ENCODE results near the gene PHAF1. TPM values are rescaled to one million over a fixed set of nuclear protein-coding genes. Genes with fewer than 3 reads are reported as not detected.

PHAF1 gene
- total and polyA plus RNA-seq, 2 donors (not counting 1 experiment from before 2014, with no cell fraction given) = 18.8 to 20.7 TPM

GRCh38 chr16:67190448-67191399, 81.0 kb downstream of the PHAF1 start:
- Histone ChIP-seq H3K36me3 (replicated peaks in 1 of 2; ENCODE audit: control extremely low read depth in 1 of 2, control insufficient read depth in 1 of 2, extremely low read depth in 1 of 2, insufficient read depth in 2 of 2, low read length in 1 of 2) (peaks cover 0 to 21% of the 10 kb centered on the region in 2 experiments), H2AFZ (ENCODE audit: insufficient read depth, low read depth, low read length, poor library complexity, severe bottlenecking) (peak overlapping the region; percentile 78), H3K4me3 (ENCODE audit: control extremely low read depth in 1 of 5, extremely low read depth in 1 of 5, insufficient read depth in 1 of 5, low read depth in 2 of 5, low read length in 4 of 5) (no peak overlapping the region), H3K27ac (ENCODE audit: low read length in 2 of 2) (no peak overlapping the region), H3K4me1 (ENCODE audit: control insufficient read depth in 2 of 2, insufficient read depth in 2 of 2, low read length in 2 of 2) (peaks cover 24 to 29% of the 10 kb centered on the region in 2 donors), H3K79me2 (ENCODE audit: control insufficient read depth, insufficient read depth, low read length) (peaks cover 37% of the 10 kb centered on the region), H3K9ac (ENCODE audit: low read length) (no peak overlapping the region), H3K4me2 (replicated peaks; ENCODE audit: low read depth, low read length, poor library complexity, severe bottlenecking) (no peak overlapping the region), H4K20me1 (ENCODE audit: control insufficient read depth, insufficient read depth, low read length, poor library complexity, severe bottlenecking) (peaks cover 26% of the 10 kb centered on the region), H3K27me3 (replicated peaks in 1 of 4; ENCODE audit: control extremely low read depth in 1 of 4, control insufficient read depth in 3 of 4, insufficient read depth in 4 of 4, low read length in 3 of 4) (peaks cover 0 to 28% (median 4%) of the 10 kb centered on the region in 4 experiments), H3K9me3 (ENCODE audit: control extremely low read depth in 1 of 3, control insufficient read depth in 2 of 3, insufficient read depth in 1 of 3, low read length in 2 of 3) (peaks cover 0 to 8% (median 0%) of the 10 kb centered on the region in 3 donors)
- ChIA-PET POLR2A (interaction anchor here (0.7 kb wide), 1 partner anchor 148 kb away, joined by 6 read pairs; no protein-coding TSS in a partner anchor), CTCF (interaction anchor here (0.6 kb wide), 1 partner anchor 36 kb away, joined by 3 read pairs; no protein-coding TSS in a partner anchor)
- ATAC-seq (ENCODE audit: low read depth) (no peak), DNase-seq (no peak)
- intact Hi-C loops (cut with micrococcal nuclease) = no loop called here
- Mint-ChIP-seq H3K27ac (no peak overlapping the region), H3K4me1 (peaks cover 26% of the 10 kb centered on the region), H3K27me3 (peaks cover 8% of the 10 kb centered on the region), H3K9me3 (ENCODE audit: insufficient read depth) (no peaks in the 10 kb centered on the region), H3K4me3 (peak overlapping the region; percentile 92)
- 95% methylated on average over 4 of the region's 13 CpGs for WGBS (ENCODE audit: insufficient coverage)
- no peak for TF ChIP-seq CTCF (IDR thresholded peaks at IDR 0.05)
- no peak for TF ChIP-seq EZH2 (IDR thresholded peaks at IDR 0.05; ENCODE audit: borderline replicate concordance, insufficient read depth, low read depth, low read length, poor library complexity, severe bottlenecking)
